ENCODE data around the gene OSBPL10.

OSBPL10 gene

DNA sequence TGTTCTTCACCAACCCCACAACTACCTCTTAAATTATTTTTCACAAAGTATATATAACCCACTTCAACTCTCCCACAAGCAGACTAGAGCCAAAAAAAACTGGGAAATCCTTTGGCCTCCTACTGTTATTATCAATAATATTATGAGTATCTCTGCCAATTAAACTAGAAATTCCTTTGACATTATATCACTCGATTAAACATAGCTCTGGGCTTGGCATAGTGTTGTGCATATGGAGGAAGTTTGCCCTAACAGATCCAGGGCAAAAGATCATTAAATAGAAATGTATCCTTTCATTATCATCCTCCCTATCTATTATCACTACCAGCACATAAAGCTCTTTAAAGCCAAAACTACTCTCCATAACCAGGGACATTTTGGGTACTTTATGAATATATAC is 74.9 kb downstream of the OSBPL10 start:
- Histone ChIP-seq H3K14ac (ENCODE audit: low read length in 2 of 2) (no peak overlapping the region), H3K9ac (ENCODE audit: low read length) (no peak overlapping the region), H3K23ac (ENCODE audit: low read length in 2 of 2) (no peak overlapping the region), H3K18ac (ENCODE audit: low read depth in 1 of 2, low read length in 2 of 2) (no peak overlapping the region), H3K9me3 (ENCODE audit: control insufficient read depth, low read length) (no peaks in the 10 kb centered on the region), H4K91ac (ENCODE audit: low read length) (no peak overlapping the region), H3K4me2 (ENCODE audit: low read length, poor library complexity, severe bottlenecking) (no peak overlapping the region), H4K8ac (ENCODE audit: low read length) (no peak overlapping the region), H3K27ac (ENCODE audit: low read length, poor library complexity, severe bottlenecking) (no peak overlapping the region), H3K27me3 (ENCODE audit: control insufficient read depth in 1 of 2, insufficient read depth in 1 of 2, low read length in 2 of 2) (no peaks in the 10 kb centered on the region), H2BK15ac (ENCODE audit: low read depth, poor library complexity, severe bottlenecking) (no peak overlapping the region), H2BK5ac (ENCODE audit: low read depth, low read length, poor library complexity, severe bottlenecking) (no peak overlapping the region), H2AK5ac (ENCODE audit: low read length, severe bottlenecking) (no peak overlapping the region), H2BK120ac (ENCODE audit: low read depth, low read length) (no peak overlapping the region), H3K79me1 (replicated peaks; ENCODE audit: low read length, poor library complexity, severe bottlenecking) (peaks cover 27% of the 10 kb centered on the region), H2AFZ (ENCODE audit: low read depth, low read length) (no peak overlapping the region), H3K4ac (ENCODE audit: low read depth in 1 of 2, low read length in 2 of 2) (no peak overlapping the region), H2BK12ac (ENCODE audit: low read length in 2 of 2) (no peak overlapping the region), H3K4me3 (ENCODE audit: insufficient read depth in 1 of 2, low read depth in 1 of 2, low read length in 2 of 2) (no peak overlapping the region), H3K4me1 (ENCODE audit: control insufficient read depth, insufficient read depth, low read depth, low read length) (peaks cover 23% of the 10 kb centered on the region), H3K36me3 (ENCODE audit: control insufficient read depth in 1 of 2, insufficient read depth in 2 of 2, low read depth in 1 of 2, low read length in 2 of 2) (no peaks in the 10 kb centered on the region)
- no peak for DNase-seq
- no CpG with 5 or more reads among the region's 1 CpG for WGBS

DNA sequence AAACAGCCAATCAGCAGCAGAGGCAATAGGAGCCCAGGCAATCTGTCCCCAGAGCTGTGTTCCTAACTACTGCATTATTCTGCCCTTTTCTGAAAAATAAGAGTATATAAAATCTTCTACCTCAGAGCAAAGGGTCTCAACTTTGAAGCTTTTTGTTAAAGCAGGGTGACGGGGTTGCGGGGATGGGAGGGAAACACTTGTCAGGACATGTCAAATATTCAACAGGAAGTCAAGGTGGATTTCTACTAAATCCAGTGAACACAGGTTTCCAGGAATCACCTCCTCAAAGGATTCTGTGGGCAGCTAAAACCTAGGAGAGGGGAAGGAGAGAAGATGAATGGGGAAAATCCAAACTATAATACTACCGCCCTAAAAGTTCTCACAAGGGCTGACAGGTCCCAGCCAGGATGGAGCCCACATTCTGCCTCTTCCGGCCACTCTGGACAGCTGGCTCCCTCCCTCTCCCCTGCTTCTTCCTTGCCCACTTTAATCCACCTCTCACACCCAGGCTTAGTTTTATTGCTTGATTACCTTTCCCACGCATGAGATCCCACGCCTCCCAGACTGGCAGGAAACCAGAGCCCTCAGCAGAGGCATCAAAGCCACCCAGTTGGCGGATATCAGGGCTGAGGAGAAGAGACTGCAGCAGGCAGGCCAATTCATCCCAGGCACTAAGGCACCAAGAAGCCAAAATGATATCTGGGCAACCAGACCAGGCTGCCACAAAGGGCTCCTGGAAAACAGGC is 77.2 kb downstream of the OSBPL10 start:
- no peaks in the 10 kb centered on the region for H3K27me3 ChIP-seq (ENCODE audit: control insufficient read depth in 1 of 2, insufficient read depth in 1 of 2, low read length in 2 of 2)
- H2BK12ac ChIP-seq (ENCODE audit: low read length in 2 of 2), result no peak overlapping the region
- H3K4ac ChIP-seq (ENCODE audit: low read depth in 1 of 2, low read length in 2 of 2), result no peak overlapping the region
- no peak overlapping the region for H3K27ac ChIP-seq (ENCODE audit: low read length, poor library complexity, severe bottlenecking)
- no peak overlapping the region for H2AFZ ChIP-seq (ENCODE audit: low read depth, low read length)
- no peak for DNase-seq
- H2BK15ac ChIP-seq (ENCODE audit: low read depth, poor library complexity, severe bottlenecking), result no peak overlapping the region
- H3K36me3 ChIP-seq (ENCODE audit: control insufficient read depth in 1 of 2, insufficient read depth in 2 of 2, low read depth in 1 of 2, low read length in 2 of 2), result no peaks in the 10 kb centered on the region
- H4K8ac ChIP-seq (ENCODE audit: low read length), result no peak overlapping the region
- H2BK5ac ChIP-seq (ENCODE audit: low read depth, low read length, poor library complexity, severe bottlenecking), result no peak overlapping the region
- H2AK5ac ChIP-seq (ENCODE audit: low read length, severe bottlenecking), result peak overlapping the region; percentile 57
- H3K4me2 ChIP-seq (ENCODE audit: low read length, poor library complexity, severe bottlenecking), result no peak overlapping the region
- no peak overlapping the region for H2BK120ac ChIP-seq (ENCODE audit: low read depth, low read length)
- H3K9ac ChIP-seq (ENCODE audit: low read length), result no peak overlapping the region
- no peak overlapping the region for H4K91ac ChIP-seq (ENCODE audit: low read length)
- H3K18ac ChIP-seq (ENCODE audit: low read depth in 1 of 2, low read length in 2 of 2), result no peak overlapping the region
- WGBS, result 78% methylated on average over 7 of the region's 7 CpGs
- peaks cover 26% of the 10 kb centered on the region for H3K79me1 ChIP-seq (replicated peaks; ENCODE audit: low read length, poor library complexity, severe bottlenecking)
- peaks cover 14% of the 10 kb centered on the region for H3K4me1 ChIP-seq (ENCODE audit: control insufficient read depth, insufficient read depth, low read depth, low read length)
- H3K23ac ChIP-seq (ENCODE audit: low read length in 2 of 2), result no peak overlapping the region
- H3K9me3 ChIP-seq (ENCODE audit: control insufficient read depth, low read length), result no peaks in the 10 kb centered on the region
- no peak overlapping the region for H3K4me3 ChIP-seq (ENCODE audit: insufficient read depth in 1 of 2, low read depth in 1 of 2, low read length in 2 of 2)
- no peak overlapping the region for H3K14ac ChIP-seq (ENCODE audit: low read length in 2 of 2)

DNA sequence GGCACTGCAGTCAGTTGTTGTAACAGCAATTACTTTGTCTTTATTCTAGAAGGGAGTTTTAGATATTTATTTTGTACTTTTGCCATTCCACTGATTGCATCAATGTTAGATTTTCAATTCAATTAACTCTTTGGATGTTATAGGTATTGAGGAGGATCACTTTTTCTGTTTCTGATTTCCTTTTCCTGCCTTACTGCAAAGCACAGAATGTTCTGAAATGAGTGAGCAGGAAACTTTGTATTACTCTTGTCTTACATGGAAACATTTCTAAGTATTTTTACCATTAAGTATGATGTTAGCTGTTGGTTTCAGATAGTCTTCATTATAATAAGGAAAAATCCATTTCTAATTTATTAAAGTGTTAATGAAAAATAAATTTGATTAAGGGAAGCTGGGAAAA is 80.5 kb downstream of the OSBPL10 start:
- Histone ChIP-seq H2AFZ (ENCODE audit: low read depth, low read length) (no peak overlapping the region), H3K36me3 (ENCODE audit: control insufficient read depth in 1 of 2, insufficient read depth in 2 of 2, low read depth in 1 of 2, low read length in 2 of 2) (no peaks in the 10 kb centered on the region), H3K4me3 (ENCODE audit: insufficient read depth in 1 of 2, low read depth in 1 of 2, low read length in 2 of 2) (no peak overlapping the region), H4K8ac (ENCODE audit: low read length) (no peak overlapping the region), H2BK120ac (ENCODE audit: low read depth, low read length) (no peak overlapping the region), H3K9me3 (ENCODE audit: control insufficient read depth, low read length) (no peaks in the 10 kb centered on the region), H3K27me3 (ENCODE audit: control insufficient read depth in 1 of 2, insufficient read depth in 1 of 2, low read length in 2 of 2) (no peaks in the 10 kb centered on the region), H3K27ac (ENCODE audit: low read length, poor library complexity, severe bottlenecking) (no peak overlapping the region), H3K9ac (ENCODE audit: low read length) (no peak overlapping the region), H3K18ac (ENCODE audit: low read depth in 1 of 2, low read length in 2 of 2) (no peak overlapping the region), H2BK12ac (ENCODE audit: low read length in 2 of 2) (no peak overlapping the region), H2AK5ac (ENCODE audit: low read length, severe bottlenecking) (no peak overlapping the region), H4K91ac (ENCODE audit: low read length) (no peak overlapping the region), H3K23ac (ENCODE audit: low read length in 2 of 2) (no peak overlapping the region), H2BK15ac (ENCODE audit: low read depth, poor library complexity, severe bottlenecking) (no peak overlapping the region), H2BK5ac (ENCODE audit: low read depth, low read length, poor library complexity, severe bottlenecking) (no peak overlapping the region), H3K4ac (ENCODE audit: low read depth in 1 of 2, low read length in 2 of 2) (no peak overlapping the region), H3K4me2 (ENCODE audit: low read length, poor library complexity, severe bottlenecking) (no peak overlapping the region), H3K79me1 (replicated peaks; ENCODE audit: low read length, poor library complexity, severe bottlenecking) (peaks cover 26% of the 10 kb centered on the region), H3K14ac (ENCODE audit: low read length in 2 of 2) (no peak overlapping the region), H3K4me1 (ENCODE audit: control insufficient read depth, insufficient read depth, low read depth, low read length) (peaks cover 6% of the 10 kb centered on the region)
- no peak for DNase-seq

DNA sequence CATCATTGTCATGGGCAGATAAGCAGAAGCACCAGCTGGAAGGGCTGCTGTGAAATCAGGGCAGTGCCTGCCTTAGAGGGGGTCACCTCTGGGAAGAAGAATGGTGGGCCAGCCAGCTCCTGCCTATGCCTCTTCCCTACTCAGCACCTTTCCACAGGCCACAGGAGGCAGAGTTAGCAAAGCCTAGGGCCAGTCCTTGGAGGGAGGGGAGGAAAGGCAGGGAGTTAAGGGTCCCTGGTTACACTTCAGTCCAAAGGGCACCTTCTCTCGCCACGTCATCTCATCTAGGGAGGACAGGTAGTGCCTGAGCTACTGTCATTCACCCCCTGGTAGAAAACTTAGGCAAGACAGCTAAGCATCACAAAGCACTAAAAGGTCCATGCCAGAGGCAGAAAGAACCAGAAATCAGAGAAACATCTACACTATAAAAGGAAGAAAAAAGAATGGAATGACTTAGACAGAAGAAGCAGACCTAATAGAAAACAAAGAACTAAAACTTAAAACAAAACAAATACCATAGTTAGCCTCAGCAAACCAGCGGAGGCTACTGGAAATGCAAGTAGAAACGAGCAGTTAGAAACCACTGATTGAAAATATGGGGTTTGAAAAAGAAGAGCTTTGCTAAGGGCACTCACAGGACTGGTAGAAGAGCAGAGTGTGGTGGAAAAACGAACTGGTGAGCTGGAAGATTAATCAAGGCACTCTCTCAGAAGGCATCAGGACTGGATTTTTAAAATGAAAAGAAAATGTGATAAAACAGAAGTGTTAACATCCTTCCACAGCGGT is 84.2 kb downstream of the OSBPL10 start:
- Histone ChIP-seq H3K4me2 (ENCODE audit: low read length, poor library complexity, severe bottlenecking) (no peak overlapping the region), H2BK120ac (ENCODE audit: low read depth, low read length) (no peak overlapping the region), H3K14ac (ENCODE audit: low read length in 2 of 2) (peak overlapping the region in 1 of 2 experiments; percentile 46), H3K9me3 (ENCODE audit: control insufficient read depth, low read length) (no peaks in the 10 kb centered on the region), H3K27me3 (ENCODE audit: control insufficient read depth in 1 of 2, insufficient read depth in 1 of 2, low read length in 2 of 2) (no peaks in the 10 kb centered on the region), H3K23ac (ENCODE audit: low read length in 2 of 2) (no peak overlapping the region), H2AFZ (ENCODE audit: low read depth, low read length) (no peak overlapping the region), H4K91ac (ENCODE audit: low read length) (no peak overlapping the region), H3K4ac (ENCODE audit: low read depth in 1 of 2, low read length in 2 of 2) (no peak overlapping the region), H2BK15ac (ENCODE audit: low read depth, poor library complexity, severe bottlenecking) (no peak overlapping the region), H3K36me3 (ENCODE audit: control insufficient read depth in 1 of 2, insufficient read depth in 2 of 2, low read depth in 1 of 2, low read length in 2 of 2) (no peaks in the 10 kb centered on the region), H3K4me3 (ENCODE audit: insufficient read depth in 1 of 2, low read depth in 1 of 2, low read length in 2 of 2) (no peak overlapping the region), H4K8ac (ENCODE audit: low read length) (no peak overlapping the region), H2BK5ac (ENCODE audit: low read depth, low read length, poor library complexity, severe bottlenecking) (no peak overlapping the region), H3K9ac (ENCODE audit: low read length) (no peak overlapping the region), H2BK12ac (ENCODE audit: low read length in 2 of 2) (peak overlapping the region in 1 of 2 experiments; percentile 2), H3K4me1 (ENCODE audit: control insufficient read depth, insufficient read depth, low read depth, low read length) (peaks cover 5% of the 10 kb centered on the region), H3K79me1 (replicated peaks; ENCODE audit: low read length, poor library complexity, severe bottlenecking) (peaks cover 30% of the 10 kb centered on the region), H3K27ac (ENCODE audit: low read length, poor library complexity, severe bottlenecking) (no peak overlapping the region), H3K18ac (ENCODE audit: low read depth in 1 of 2, low read length in 2 of 2) (no peak overlapping the region), H2AK5ac (ENCODE audit: low read length, severe bottlenecking) (no peak overlapping the region)
- no peak for DNase-seq
- 75% methylated on average over 6 of the region's 6 CpGs for WGBS
